ENCODE data around the gene SIPA1. TPM values are rescaled to one million over a fixed set of nuclear protein-coding genes. Genes with fewer than 3 reads are reported as not detected.

SIPA1 gene
- total RNA-seq, 1 experiment from 2014 or later: 86.9 TPM

- CTCF ChIA-PET: interaction anchor here (0.6 to 1.3 kb wide), 2 partner anchors 40 to 52 kb away, joined by 3 to 9 read pairs; no protein-coding TSS in a partner anchor
- BruUV-seq (replicated peaks): TSS peak; percentile 71
- POLR2A ChIA-PET: interaction anchor here (0.6 kb wide), 1 partner anchor 19 kb away, joined by 5 read pairs; no protein-coding TSS in a partner anchor
These were observed 45.7 kb upstream of the SIPA1 start for GRCh38 chr11:65591939-65592857.

More at GRCh38 chr11:65591939-65592857, 45.7 kb upstream of the SIPA1 start:
- TF ChIP-seq TCF7L2 (IDR thresholded peaks at IDR 0.05; ENCODE audit: low read depth, low read length): no peak
- no peak for TF ChIP-seq CTCF (IDR thresholded peaks at IDR 0.05)
- no peak for TF ChIP-seq REST (IDR thresholded peaks at IDR 0.05; ENCODE audit: insufficient read depth in 1 of 2, low read depth in 2 of 2, low read length in 1 of 2)
- TF ChIP-seq POLR2AphosphoS5 (IDR thresholded peaks at IDR 0.05; ENCODE audit: low read depth, low read length): no peak
- H3K27me3 ChIP-seq (ENCODE audit: control insufficient read depth, insufficient read depth, low read length): no peaks in the 10 kb centered on the region
- peaks cover 24% of the 10 kb centered on the region for H3K4me1 ChIP-seq (ENCODE audit: control insufficient read depth, insufficient read depth, low read length)
- peaks cover 3% of the 10 kb centered on the region for H3K36me3 ChIP-seq (ENCODE audit: control insufficient read depth, insufficient read depth, low read length)
- no peak overlapping the region for H3K27ac ChIP-seq (ENCODE audit: low read length)
- DNase-seq (ENCODE audit: low read depth, low spot score) (no peak), ATAC-seq (no peak)
- H3K9me3 ChIP-seq (ENCODE audit: control insufficient read depth, insufficient read depth, low read depth, low read length): no peaks in the 10 kb centered on the region
- in situ Hi-C loops (cut with HindIII; ENCODE audit: low pct_unique_long_range_greater_than_20kb, low sequenced_read_pairs) (no loop called here), intact Hi-C loops (cut with micrococcal nuclease; ENCODE audit: unreplicated experiment) (no loop called here)
- no peak overlapping the region for H3K4me3 ChIP-seq (ENCODE audit: low read depth in 2 of 2, low read length in 2 of 2)

Measured in Panc1 (cell line).